GM21360 (cell line): ENCODE measurements around the gene GFRA1.

ENCODE experiments used
- ATAC-seq: cut with Tn5 transposase; IDR thresholded peaks from one replicate; pipeline ENCODE4 v1.9.1; 2021; ENCODE audit warnings: mild to moderate bottlenecking, moderate library complexity; ENCODE audit not compliant: unreplicated experiment

Gene GFRA1

GRCh38 chr10:116245156-116245555 is 27.9 kb downstream of the GFRA1 start:
- ATAC-seq, result no peak

- no peak for ATAC-seq
Measured at GRCh38 chr10:116241642-116242410, 31.2 kb downstream of the GFRA1 start.

- no peak for ATAC-seq
Measured at GRCh38 chr10:116241085-116241484, 31.9 kb downstream of the GFRA1 start.

GRCh38 chr10:116240157-116240950 is 32.7 kb downstream of the GFRA1 start:
- ATAC-seq, result no peak

GRCh38 chr10:116239229-116239628 is 33.8 kb downstream of the GFRA1 start:
- no peak for ATAC-seq

- no peak for ATAC-seq
Measured at GRCh38 chr10:116237970-116238369, 35.0 kb downstream of the GFRA1 start.

GRCh38 chr10:116237260-116237659 is 35.7 kb downstream of the GFRA1 start:
- no peak for ATAC-seq

GRCh38 chr10:116233230-116233629 is 39.8 kb downstream of the GFRA1 start:
- ATAC-seq, result no peak

GRCh38 chr10:116232613-116233012 is 40.4 kb downstream of the GFRA1 start:
- no peak for ATAC-seq

GRCh38 chr10:116226766-116227165 is 46.2 kb downstream of the GFRA1 start:
- no peak for ATAC-seq

GRCh38 chr10:116226053-116226452 is 47.0 kb downstream of the GFRA1 start:
- no peak for ATAC-seq

GRCh38 chr10:116223289-116223688 is 49.7 kb downstream of the GFRA1 start:
- no peak for ATAC-seq

GRCh38 chr10:116221053-116221452 is 52.0 kb downstream of the GFRA1 start:
- ATAC-seq, result no peak

GRCh38 chr10:116216676-116217075 is 56.3 kb downstream of the GFRA1 start:
- no peak for ATAC-seq

- no peak for ATAC-seq
Measured at GRCh38 chr10:116215651-116216050, 57.4 kb downstream of the GFRA1 start.

- ATAC-seq, result no peak
Measured at GRCh38 chr10:116211682-116212081, 61.3 kb downstream of the GFRA1 start.

GRCh38 chr10:116210588-116211346 is 62.2 kb downstream of the GFRA1 start:
- no peak for ATAC-seq

- ATAC-seq, result no peak
Measured at GRCh38 chr10:116209781-116210180, 63.2 kb downstream of the GFRA1 start.

- no peak for ATAC-seq
Measured at GRCh38 chr10:116208956-116209567, 63.9 kb downstream of the GFRA1 start.

- no peak for ATAC-seq
Measured at GRCh38 chr10:116207690-116208089, 65.3 kb downstream of the GFRA1 start.

GRCh38 chr10:116203661-116204060 is 69.3 kb downstream of the GFRA1 start:
- ATAC-seq, result no peak
